K562 (cell line): Measurements from ENCODE around the gene ARHGAP33. TPM values are rescaled to one million over a fixed set of nuclear protein-coding genes. Genes with fewer than 3 reads are reported as not detected.

Source experiments
- BHLHE40 ChIP-seq: IDR thresholded peaks from 2 replicates; pipeline ENCODE4 v1.6.1; 2011; ENCODE audit warnings: low read length, improper control_type of control experiment
- ELK3 ChIP-seq: fragments of 450-650 bp; formaldehyde crosslinking; IDR thresholded peaks from 2 replicates; pipeline ENCODE4 v1.4.0; 2020; ENCODE audit warnings: mild to moderate bottlenecking
- GMEB1 ChIP-seq: fragments of 250-450 bp; sonication (Bioruptor Pico); IDR thresholded peaks from 2 replicates; pipeline ENCODE4 v1.4.0; 2020; ENCODE audit warnings: mild to moderate bottlenecking
- KLF10 ChIP-seq: fragments of 250-450 bp; sonication (Bioruptor Pico); IDR thresholded peaks from 2 replicates; pipeline ENCODE4 v1.6.1; 2021; ENCODE audit warnings: matching md5 sums
- NCOA1 ChIP-seq: fragments of 450-650 bp; IDR thresholded peaks from 2 replicates; pipeline ENCODE4 v1.6.1; 2016; ENCODE audit warnings: low read depth
- POLR2G ChIP-seq: fragments of 200-400 bp; formaldehyde crosslinking; IDR thresholded peaks from 2 replicates; pipeline ENCODE4 v1.6.1; 2017; ENCODE audit warnings: low read depth, mild to moderate bottlenecking, antibody characterized with exemption, low read length, moderate library complexity
- PTTG1 ChIP-seq: fragments of 450-650 bp; IDR thresholded peaks from 2 replicates; pipeline ENCODE4 v1.6.1; 2016; ENCODE audit warnings: low read depth, mild to moderate bottlenecking, missing genetic modification characterization, missing compliant biosample characterization
- PURB ChIP-seq: sonication (generic); formaldehyde crosslinking; IDR thresholded peaks from 2 replicates; pipeline ENCODE4 v1.9.0; 2021; ENCODE audit warnings: low read depth, mild to moderate bottlenecking, missing genetic modification reagents
- RNF2 ChIP-seq: sonication (generic); IDR thresholded peaks from 2 replicates; pipeline ENCODE4 v1.6.1; 2016
- SNIP1 ChIP-seq: fragments of 450-650 bp; IDR thresholded peaks from 2 replicates; pipeline ENCODE4 v1.7.1; 2017; ENCODE audit warnings: low read depth, mild to moderate bottlenecking
- SRSF7 ChIP-seq: fragments of 200-400 bp; formaldehyde crosslinking; optimal IDR thresholded peaks from 2 replicates; pipeline ENCODE3; 2017; ENCODE audit warnings: mild to moderate bottlenecking, low read depth, low read length
- ZBTB40 ChIP-seq, 2 experiments: fragments of 450-650 bp in 1 of 2; sonication (generic) in 1 of 2; formaldehyde crosslinking in 1 of 2; IDR thresholded peaks; 2 replicates each; pipeline versions ENCODE4 v1.7.1 to v1.9.0; 2016 to 2022; ENCODE audit warnings: inconsistent platforms in 1 of 2, mild to moderate bottlenecking in 1 of 2, missing genetic modification reagents in 1 of 2
- ZFX ChIP-seq: sonication (generic); formaldehyde crosslinking; IDR thresholded peaks from 2 replicates; pipeline ENCODE4 v1.8.0; 2022; ENCODE audit warnings: mild to moderate bottlenecking, missing genetic modification reagents, moderate library complexity
- ZKSCAN8 ChIP-seq: fragments of 200-800 bp; sonication (Bioruptor generic); IDR thresholded peaks from 2 replicates; pipeline ENCODE4 v1.6.1; 2016; ENCODE audit warnings: missing genetic modification characterization, missing compliant biosample characterization
- ZNF239 ChIP-seq: fragments of 250-450 bp; sonication (Bioruptor Pico); IDR thresholded peaks from 2 replicates; pipeline ENCODE4 v1.4.0; 2020; ENCODE audit warnings: mild to moderate bottlenecking
- polyA plus RNA-seq, 8 experiments: library from polyadenylated mRNA; depleted of rRNA in 4 of 8; stranded (reverse) in 5 of 8; unstranded in 3 of 8; fragments of >200 nt; fragmentation: Nextera tagmentation in 2 of 8; fragmentation: Illumina TruSeq in 1 of 8; extraction: Ambion mirVana in 2 of 8; extraction: Trizol in 1 of 8; gene quantifications; 2 replicates each; pipeline versions ENCODE4 v1.2.1 to v1.2.3, GENCODE V29; 2011 to 2014; ENCODE audit warnings: inconsistent platforms in 1 of 8, missing spikeins in 1 of 8
- total RNA-seq, 7 experiments: library from RNA; depleted of rRNA in 6 of 7; stranded (reverse); fragments of >200 nt in 6 of 7; fragmentation: Illumina TruSeq in 2 of 7; extraction: Trizol in 2 of 7; gene quantifications; 2 replicates each; pipeline versions ENCODE4 v1.2.1 to v1.2.3, GENCODE V29; 2011 to 2021; ENCODE audit warnings: low replicate concordance in 1 of 7

ARHGAP33 gene
- total and polyA plus RNA-seq, 9 of the 15 experiments (the other 6 are each of a cell fraction or from before 2014, with no cell fraction given) = 0.06 to 26.6 (median 1.6) TPM; not detected in 1

- TF ChIP-seq ZKSCAN8 = no peak
- 0 out of 2 replicates have a peak, but pooled peaks have one; percentile 31 for TF ChIP-seq BHLHE40
- no peak for TF ChIP-seq SNIP1
- no peak for TF ChIP-seq PTTG1
- TF ChIP-seq ZBTB40 (IDR thresholded peaks at IDR 0.05) = peak; percentile 93
- no peak for TF ChIP-seq ZBTB40 (CRISPR knock-in tag; IDR thresholded peaks at IDR 0.05)
- no peak for TF ChIP-seq ZNF239
- TF ChIP-seq ZFX (CRISPR knock-in tag) = peak; percentile 50
- TF ChIP-seq POLR2G = peak; percentile 88
- no peak for TF ChIP-seq SRSF7
- TF ChIP-seq KLF10 (CRISPR knock-in tag) = no peak
- peak; percentile 38; the same call in 1 of the 2 replicates for TF ChIP-seq GMEB1 (CRISPR knock-in tag)
- TF ChIP-seq RNF2 = no peak
- no peak for TF ChIP-seq PURB (CRISPR knock-in tag)
- no peak for TF ChIP-seq NCOA1
- TF ChIP-seq ELK3 (CRISPR knock-in tag) = no peak
Measured at GRCh38 chr19:35748106-35749020, 27.0 kb upstream of the ARHGAP33 start, which contains the start of gene LIN37 (continued).
